ENCODE measurements around the gene NR2F1. TPM values are rescaled to one million over a fixed set of nuclear protein-coding genes. Genes with fewer than 3 reads are reported as not detected.

The NR2F1 gene
- polyA plus RNA-seq, 4 donors = 195 to 266 (median 239) TPM

GRCh38 chr5:93576994-93577853, 5.8 kb upstream of the NR2F1 start:
- DNase-seq (ENCODE audit: low read depth in 4 of 4, low spot score in 3 of 4) = peak in 2 of 4 donors; percentile 8 to 20

- peak in 2 of 4 donors; percentile 53 for DNase-seq (ENCODE audit: low read depth in 4 of 4, low spot score in 3 of 4)
Measured at GRCh38 chr5:93577854-93578812, 4.9 kb upstream of the NR2F1 start.

- peak in 1 of 4 donors; percentile 68 for DNase-seq (ENCODE audit: low read depth in 4 of 4, low spot score in 3 of 4)
Measured at GRCh38 chr5:93578813-93579691, 4.0 kb upstream of the NR2F1 start.

- peak in 2 of 4 donors; percentile 40 to 45 for DNase-seq (ENCODE audit: low read depth in 4 of 4, low spot score in 3 of 4)
Measured at GRCh38 chr5:93579692-93580062, 3.3 kb upstream of the NR2F1 start.

GRCh38 chr5:93580063-93580926, 2.7 kb upstream of the NR2F1 start:
- peak in 2 of 4 donors; percentile 28 to 60 for DNase-seq (ENCODE audit: low read depth in 4 of 4, low spot score in 3 of 4)

- DNase-seq (ENCODE audit: low read depth in 4 of 4, low spot score in 3 of 4) = peak in 1 of 4 donors; percentile 67
Measured at GRCh38 chr5:93580927-93581445, 2.0 kb upstream of the NR2F1 start, which contains the start of gene NR2F1-AS1. Gene NR2F1-AS1 (minus strand): TSS chr5:93581219.

- no peak for DNase-seq (ENCODE audit: low read depth in 4 of 4, low spot score in 3 of 4)
Measured at GRCh38 chr5:93582167-93582462, 907 bp upstream of the NR2F1 start.

GRCh38 chr5:93583439-93583767, 381 bp downstream of the NR2F1 start:
- no peak for DNase-seq (ENCODE audit: low read depth in 4 of 4, low spot score in 3 of 4)

GRCh38 chr5:93583768-93584595, 960 bp downstream of the NR2F1 start:
- DNase-seq (ENCODE audit: low read depth in 4 of 4, low spot score in 3 of 4) = peak in 1 of 4 donors; percentile 15

GRCh38 chr5:93584596-93585040, 1.6 kb downstream of the NR2F1 start:
- DNase-seq (ENCODE audit: low read depth in 4 of 4, low spot score in 3 of 4) = no peak

GRCh38 chr5:93585041-93585766, 2.2 kb downstream of the NR2F1 start:
- DNase-seq (ENCODE audit: low read depth in 4 of 4, low spot score in 3 of 4) = no peak

- DNase-seq (ENCODE audit: low read depth in 4 of 4, low spot score in 3 of 4) = no peak
Measured at GRCh38 chr5:93585767-93586385, 2.9 kb downstream of the NR2F1 start.

- no peak for DNase-seq (ENCODE audit: low read depth in 4 of 4, low spot score in 3 of 4)
Measured at GRCh38 chr5:93586736-93587596, 3.9 kb downstream of the NR2F1 start.

DNA sequence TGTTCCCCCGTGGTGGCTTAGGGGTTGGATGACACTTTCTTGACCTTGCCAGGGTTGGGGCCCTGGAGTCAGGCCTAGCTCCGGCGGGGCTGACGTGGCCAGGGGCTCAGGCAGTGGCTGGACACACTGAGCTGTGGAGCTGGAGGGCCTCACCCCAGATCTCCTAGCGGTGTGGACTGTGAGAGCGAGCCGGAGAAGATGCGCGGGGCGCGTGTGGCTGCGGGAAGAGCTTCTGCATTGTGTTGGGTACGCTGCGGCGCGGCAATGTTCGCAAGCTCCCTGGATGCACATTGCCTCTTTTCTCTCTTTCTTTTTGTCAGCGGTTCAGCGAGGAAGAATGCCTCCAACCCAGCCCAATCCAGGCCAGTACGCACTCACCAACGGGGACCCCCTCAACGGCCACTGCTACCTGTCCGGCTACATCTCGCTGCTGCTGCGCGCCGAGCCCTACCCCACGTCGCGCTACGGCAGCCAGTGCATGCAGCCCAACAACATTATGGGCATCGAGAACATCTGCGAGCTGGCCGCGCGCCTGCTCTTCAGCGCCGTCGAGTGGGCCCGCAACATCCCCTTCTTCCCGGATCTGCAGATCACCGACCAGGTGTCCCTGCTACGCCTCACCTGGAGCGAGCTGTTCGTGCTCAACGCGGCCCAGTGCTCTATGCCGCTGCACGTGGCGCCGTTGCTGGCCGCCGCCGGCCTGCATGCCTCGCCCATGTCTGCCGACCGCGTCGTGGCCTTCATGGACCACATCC, 4.8 kb downstream of the NR2F1 start:
- DNase-seq (ENCODE audit: low read depth in 4 of 4, low spot score in 3 of 4) = no peak

DNA sequence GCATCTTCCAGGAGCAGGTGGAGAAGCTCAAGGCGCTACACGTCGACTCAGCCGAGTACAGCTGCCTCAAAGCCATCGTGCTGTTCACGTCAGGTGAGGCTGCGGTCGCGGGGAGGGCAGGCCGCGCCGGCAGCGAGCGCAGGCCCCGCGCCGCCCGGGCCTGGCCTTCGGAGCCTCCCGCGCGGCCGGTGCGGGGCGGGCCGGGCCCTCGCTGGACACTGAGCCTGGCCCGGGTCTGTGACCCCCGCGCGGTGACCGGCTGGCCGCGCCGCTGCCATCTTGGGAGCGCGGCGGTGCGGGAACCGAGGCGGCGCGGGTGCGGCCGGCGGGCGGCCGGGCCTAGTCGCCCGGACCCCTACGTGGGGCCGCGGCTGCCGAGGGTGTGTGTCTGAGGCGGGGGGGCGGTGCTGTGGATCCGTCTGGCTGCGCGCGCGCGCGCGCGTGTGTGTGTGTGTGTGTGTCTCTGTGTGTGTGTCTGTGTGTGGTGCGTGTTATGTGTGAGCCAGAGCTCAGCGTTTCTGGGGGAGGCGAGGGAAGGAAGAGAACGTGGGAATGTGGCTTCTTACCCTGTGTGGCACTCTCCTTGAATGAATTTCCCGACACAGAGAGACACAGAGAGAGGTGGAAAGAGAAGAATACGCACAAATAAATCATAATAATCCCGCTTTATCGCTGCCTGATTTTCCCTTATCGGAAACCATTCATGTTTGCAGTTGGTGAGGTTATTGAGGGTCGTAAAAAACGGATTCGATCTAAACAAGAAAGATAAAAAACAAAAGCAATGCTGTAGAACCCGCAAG, 5.5 kb downstream of the NR2F1 start:
- DNase-seq (ENCODE audit: low read depth in 4 of 4, low spot score in 3 of 4) = no peak
